Fibroblast of mammary gland (primary cell): ENCODE results near the gene FBXO42.

ENCODE experiments used
- DNase-seq: peaks from one replicate; pipeline ENCODE4 v3.0.0-alpha.2; 2010; ENCODE audit warnings: low read depth
- H3K4me3 ChIP-seq: 2 replicates; pipeline ENCODE4 v1.5.1; 2011; ENCODE audit warnings: low read depth, mild to moderate bottlenecking, low read length, moderate library complexity; ENCODE audit not compliant: control insufficient read depth
- TF ChIP-seq, protein P1 (sequence below): conservative IDR thresholded peaks from 2 replicates; pipeline ENCODE4 v1.5.1; 2011; ENCODE audit warnings: low read depth, low read length, inconsistent platforms; ENCODE audit not compliant: control insufficient read depth, insufficient read depth

The FBXO42 gene

DNA sequence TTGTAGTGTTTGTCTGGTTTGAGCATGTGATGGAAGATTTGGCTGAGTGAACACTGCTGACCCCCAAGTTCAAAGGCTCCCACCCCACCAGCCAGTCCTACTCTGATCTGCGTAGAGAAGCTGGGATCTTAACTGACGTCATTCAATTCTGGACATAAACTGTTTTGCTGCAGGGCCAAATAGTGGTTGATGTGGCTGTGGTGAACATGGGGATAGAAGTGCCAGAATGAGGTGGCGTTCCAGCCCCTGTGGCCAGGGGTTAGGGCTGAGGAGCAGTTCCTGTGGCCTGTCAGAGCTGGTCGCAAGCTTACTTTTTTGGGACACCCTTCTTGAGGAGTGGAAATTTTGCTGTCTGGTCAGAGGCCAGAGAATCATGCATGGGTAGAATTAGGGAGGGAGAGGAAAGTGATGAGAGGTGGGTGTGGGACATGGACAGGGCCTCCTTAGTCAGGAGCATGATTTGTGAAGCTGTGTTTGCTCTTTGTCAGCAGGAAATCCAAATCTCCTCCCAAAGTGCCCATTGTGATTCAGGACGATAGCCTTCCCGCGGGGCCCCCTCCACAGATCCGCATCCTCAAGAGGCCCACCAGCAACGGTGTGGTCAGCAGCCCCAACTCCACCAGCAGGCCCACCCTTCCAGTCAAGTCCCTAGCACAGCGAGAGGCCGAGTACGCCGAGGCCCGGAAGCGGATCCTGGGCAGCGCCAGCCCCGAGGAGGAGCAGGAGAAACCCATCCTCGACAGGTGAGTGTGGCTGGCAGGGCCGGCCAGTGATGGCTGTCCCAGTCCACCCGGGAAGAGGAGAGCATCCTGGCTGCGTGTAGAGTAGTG lies 40.7 kb upstream of the FBXO42 start:
- DNase-seq: peak; percentile 60
- H3K4me3 ChIP-seq: no peak overlapping the region
- TF ChIP-seq, protein P1, sequence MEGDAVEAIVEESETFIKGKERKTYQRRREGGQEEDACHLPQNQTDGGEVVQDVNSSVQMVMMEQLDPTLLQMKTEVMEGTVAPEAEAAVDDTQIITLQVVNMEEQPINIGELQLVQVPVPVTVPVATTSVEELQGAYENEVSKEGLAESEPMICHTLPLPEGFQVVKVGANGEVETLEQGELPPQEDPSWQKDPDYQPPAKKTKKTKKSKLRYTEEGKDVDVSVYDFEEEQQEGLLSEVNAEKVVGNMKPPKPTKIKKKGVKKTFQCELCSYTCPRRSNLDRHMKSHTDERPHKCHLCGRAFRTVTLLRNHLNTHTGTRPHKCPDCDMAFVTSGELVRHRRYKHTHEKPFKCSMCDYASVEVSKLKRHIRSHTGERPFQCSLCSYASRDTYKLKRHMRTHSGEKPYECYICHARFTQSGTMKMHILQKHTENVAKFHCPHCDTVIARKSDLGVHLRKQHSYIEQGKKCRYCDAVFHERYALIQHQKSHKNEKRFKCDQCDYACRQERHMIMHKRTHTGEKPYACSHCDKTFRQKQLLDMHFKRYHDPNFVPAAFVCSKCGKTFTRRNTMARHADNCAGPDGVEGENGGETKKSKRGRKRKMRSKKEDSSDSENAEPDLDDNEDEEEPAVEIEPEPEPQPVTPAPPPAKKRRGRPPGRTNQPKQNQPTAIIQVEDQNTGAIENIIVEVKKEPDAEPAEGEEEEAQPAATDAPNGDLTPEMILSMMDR: no peak

DNA sequence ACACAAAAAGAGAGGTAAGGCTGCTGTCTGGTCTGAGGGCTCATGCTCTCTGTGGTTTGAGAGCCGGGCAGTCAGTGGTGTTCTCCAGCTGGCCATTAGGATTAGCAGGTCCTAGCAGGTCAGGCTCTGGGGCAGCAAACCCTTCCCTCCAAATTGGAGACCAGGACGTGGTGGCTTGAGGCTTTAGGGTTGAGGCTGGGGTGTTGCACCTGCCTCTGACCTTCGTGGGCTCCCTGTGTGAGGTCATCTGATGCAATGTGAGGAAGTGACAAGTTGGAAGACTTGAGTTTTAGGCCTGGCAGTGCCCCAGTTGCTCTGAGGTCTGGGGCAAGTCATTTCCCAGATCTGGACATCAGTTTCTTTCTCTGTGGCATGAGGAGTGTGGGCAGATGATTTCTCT lies 39.1 kb upstream of the FBXO42 start:
- TF ChIP-seq, protein P1: no peak
- H3K4me3 ChIP-seq: no peak overlapping the region
- DNase-seq: no peak

DNA sequence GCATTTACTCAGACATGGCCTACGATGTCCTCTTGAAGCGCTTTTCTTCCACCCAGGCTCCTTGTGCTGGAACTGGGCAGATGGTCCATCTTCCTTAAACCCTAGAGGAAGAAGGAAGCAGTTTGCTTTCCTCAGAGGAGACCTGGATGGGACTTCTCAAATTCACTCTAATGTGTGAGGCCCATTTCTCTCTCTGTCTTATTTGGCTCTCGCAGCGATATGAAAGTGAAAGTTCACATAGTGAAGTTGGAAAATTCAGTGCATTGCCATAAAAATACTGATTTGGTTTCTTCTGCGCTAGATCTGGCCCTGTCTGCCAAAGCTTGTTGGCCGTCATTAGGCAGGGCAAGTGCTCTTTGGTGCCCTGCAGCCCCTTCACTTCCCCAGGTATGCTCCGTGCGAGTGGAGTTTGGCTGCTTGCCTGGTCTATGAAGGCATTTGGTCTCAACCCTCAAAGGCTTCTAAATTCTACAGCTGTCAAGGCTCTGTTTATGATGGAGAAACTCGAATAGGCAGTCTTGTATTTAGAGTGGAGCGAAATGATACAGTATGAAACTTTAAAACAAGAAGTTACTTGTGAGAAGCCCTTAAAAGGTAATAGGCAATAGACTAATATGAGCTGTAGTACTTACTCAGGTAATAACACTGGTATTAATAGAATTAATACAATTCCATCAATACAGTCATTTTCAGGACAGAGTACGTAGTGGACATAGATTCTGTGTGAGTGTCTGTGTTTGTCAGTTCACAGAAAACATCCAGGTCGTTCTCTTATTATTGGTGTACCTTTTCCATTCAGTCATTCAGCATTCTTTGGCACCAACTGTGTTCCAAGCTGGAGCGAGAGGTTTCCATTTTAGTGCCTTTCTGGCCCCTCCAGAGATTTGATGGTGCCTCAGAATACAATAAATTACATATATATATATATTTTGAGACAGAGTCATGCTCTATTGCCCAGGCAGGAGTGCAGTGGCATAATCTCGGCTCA lies 35.2 kb upstream of the FBXO42 start:
- TF ChIP-seq, protein P1: no peak
- no peak overlapping the region for H3K4me3 ChIP-seq

DNA sequence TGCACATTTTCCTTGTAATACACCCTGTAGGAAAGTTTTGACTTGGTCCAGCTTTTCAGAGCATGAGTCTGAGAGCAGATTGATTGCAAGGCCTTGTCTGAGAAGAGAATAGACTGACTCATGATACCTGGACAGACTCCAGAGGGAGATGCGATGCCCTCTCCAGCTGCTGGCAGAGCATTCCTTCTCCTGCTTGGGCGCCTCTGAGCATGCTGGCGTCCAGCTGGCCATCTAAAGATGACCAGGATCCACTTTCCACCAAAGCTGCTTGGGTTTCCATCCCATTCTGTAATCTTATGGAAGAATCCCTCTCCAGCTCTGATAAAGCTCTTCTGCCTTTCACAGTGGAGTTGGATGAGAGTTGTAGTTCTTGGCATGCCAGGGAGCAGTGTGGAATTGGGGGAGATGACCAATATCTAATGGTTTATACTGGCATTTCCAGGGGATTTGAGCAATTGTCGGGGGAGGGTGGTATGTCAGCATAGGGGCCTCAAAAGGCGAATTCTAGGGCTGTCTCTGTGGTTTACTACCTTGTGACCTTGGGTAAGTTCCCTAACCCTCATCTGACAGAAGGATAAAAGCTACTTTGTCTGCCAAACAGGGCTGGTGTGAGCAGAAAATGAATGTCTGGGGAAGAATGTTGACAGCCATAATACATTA lies 34.3 kb upstream of the FBXO42 start:
- DNase-seq: peak; percentile 65
- no peak overlapping the region for H3K4me3 ChIP-seq
- TF ChIP-seq, protein P1: no peak

More for the DNA sequence above, 35.2 kb upstream of the FBXO42 start:
- DNase-seq: no peak

DNA sequence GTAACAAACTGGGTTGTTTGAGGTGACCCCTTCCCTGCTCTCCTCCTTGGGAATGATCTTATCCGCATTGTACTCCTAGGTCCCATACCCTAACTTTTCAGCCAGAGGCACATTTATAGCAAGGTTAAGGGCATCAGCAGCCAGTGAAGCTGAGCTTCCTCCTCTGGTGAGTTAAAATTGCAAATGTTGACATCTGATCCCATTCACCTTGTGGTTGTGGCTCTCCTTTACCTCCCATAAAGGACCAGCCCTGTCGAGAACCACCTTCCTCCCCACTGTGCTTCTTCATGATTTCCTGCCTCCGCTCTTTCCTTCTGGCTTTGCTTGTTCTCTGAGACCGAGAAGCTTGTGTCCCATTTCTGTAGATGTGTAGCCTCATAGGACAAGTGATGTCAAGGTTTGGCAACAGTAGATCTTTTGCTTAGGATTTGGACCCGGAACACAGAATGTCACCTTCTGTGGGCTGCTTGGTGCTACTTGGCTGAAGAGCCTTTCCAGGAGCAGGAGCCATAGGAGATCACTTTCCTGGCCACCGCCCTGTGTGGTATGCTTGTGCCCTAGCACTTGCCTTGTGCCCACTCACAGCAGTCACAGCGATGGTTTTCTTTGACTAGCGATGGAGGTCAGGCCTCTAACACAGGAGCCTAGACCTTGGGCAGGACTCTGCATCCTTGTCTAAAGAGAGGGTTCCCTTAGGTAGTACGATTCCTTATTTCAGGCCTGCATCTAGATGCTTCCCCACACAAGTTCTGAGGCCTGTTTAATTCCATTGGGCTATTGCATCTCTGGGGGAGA lies 33.6 kb upstream of the FBXO42 start:
- DNase-seq: no peak
- TF ChIP-seq, protein P1: no peak

More for the DNA sequence above, 33.6 kb upstream of the FBXO42 start:
- no peak overlapping the region for H3K4me3 ChIP-seq
